ENCODE results near the gene GABARAP.

Gene GABARAP

DNA sequence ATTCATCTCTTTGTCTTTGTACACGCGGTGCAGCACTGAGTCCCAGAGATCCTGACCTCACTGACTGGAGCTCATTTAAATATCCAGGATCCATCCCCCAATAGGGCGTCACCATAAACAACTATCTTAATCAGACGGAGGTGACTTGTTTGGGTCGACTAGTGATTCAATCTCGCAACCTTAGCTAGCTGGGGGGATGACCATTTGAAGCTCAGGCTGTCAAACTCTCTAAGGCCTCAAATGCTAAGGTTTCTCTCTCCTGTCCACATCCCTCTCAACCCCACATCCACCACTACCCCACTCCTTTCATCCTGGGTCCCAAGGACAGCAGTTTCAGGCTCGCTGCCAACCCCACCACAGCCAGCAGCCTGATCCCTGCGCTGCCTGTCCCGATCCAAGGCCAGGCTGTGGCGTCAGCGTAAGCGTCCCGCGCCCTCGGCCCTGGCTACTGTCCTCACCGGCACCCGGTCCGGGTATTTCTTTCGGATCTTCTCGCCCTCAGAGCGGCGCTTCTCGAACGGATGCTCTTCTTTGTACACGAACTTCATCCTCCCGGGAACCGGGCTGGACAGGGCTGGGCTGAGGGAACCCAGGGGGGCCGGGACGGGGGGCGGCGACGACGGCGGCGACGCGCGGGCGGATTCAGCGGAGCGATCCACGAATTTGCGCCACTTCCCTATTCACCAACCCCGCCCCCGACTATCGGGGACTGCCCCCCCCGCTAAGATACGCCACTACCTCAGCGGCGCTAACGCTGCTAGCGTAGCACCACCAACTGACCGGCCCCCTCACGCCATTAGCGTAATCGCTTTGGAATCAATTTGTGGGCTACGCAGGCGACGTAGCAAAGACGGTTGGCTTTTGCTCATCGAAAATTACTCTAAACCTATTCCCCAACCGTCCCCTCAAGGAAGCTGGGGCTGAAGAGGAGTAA, at the start of gene GABARAP:
GABARAP (minus strand) TSS at position 667 of the 934 bp plus-strand sequence; CDS start at position 548, 119 bp downstream.
- DNase-seq (ENCODE audit: low read depth), result peak; percentile 88

DNA sequence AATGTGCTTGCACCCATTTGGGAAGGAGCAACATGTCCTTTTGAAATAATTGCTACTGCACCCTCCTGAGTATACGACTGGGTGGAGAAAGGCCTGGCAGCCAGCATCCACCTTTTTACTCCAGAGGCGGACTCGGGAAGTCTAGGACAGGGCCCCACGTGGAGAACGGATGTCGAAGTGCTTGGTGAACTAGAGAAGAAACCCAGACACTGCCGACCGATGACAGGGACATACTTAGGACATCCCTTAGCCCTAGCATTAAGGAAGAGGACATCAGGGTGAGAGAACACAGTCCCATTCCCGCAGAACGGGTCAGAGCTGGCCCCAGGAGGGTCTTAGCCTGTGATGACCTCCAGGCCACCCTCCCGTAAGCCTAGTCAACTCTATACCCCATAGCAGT, 48.4 kb upstream of the GABARAP start:
- DNase-seq (ENCODE audit: low read depth), result no peak

DNA sequence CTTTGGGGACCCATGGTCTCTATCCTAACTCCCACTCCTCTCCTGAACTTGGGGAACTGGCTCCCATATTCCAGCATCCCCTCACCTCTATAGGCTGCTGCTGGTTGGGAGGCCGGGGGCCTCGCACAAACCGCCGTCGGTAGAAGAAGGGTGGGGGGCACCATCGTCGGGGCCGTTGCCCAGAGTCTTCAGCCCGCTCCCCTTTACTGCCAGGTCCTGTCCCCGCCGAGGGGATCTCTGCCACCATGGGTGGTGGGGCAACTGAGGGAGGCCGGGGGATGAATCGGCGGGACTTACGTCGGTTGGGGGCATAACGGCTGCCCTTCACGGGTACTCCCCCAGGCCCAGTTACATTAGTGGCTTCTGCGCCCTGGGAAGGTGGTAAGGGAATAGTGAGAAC, 47.9 kb upstream of the GABARAP start:
- no peak for DNase-seq (ENCODE audit: low read depth)

DNA sequence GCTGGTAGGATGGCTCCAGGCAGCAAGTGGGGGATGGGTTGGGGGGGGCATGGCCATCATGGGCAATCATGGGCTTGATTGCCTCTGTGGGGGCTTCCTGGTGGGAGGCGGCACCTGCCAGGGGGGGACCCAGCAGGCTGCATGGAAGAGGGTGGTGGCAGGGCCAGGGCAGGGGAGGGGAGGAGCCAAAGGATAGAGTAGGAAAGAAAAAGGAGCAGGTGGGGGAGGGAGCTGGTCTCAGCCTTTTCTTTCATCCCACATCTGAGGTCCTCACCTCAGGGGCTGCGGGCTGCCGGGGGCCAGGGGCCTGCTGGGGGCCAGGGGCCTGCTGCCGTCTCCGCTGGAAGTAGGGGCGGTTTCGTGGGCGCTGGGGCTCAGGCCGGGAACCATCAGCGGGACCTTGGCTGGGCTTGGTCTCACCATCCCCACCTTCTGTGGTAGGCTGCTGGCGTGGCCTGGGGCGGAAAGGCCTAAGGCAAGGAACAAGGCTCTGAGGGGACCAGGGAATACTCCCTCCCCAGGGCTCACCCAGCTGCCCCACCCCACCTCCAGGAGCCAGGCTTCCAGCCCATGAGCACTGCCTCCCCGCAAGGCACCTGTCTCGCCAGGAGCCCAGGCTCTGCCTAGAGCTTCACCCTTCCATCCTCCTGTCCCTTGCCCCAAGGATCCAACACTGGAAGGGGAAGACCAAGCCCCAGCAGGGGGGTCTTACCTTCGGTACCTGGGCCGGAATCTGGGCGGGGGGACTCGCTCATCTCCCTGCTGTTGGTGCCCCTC, 47.2 kb upstream of the GABARAP start:
- no peak for DNase-seq (ENCODE audit: low read depth)

DNA sequence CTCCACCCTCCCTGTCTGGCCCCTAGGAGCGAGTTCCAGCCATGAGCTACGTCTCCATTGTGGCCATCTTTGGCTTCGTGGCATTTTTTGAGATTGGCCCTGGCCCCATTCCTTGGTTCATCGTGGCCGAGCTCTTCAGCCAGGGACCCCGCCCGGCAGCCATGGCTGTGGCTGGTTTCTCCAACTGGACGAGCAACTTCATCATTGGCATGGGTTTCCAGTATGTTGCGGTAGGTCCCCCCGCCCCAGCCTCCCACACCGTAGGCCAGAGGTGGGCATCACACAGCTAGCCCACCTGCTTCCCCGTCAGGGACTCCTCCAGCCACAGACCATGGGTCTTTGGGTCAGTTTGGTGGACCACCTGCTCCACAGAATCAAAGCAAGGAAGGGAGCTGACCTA, 43.4 kb upstream of the GABARAP start:
- DNase-seq (ENCODE audit: low read depth), result no peak

DNA sequence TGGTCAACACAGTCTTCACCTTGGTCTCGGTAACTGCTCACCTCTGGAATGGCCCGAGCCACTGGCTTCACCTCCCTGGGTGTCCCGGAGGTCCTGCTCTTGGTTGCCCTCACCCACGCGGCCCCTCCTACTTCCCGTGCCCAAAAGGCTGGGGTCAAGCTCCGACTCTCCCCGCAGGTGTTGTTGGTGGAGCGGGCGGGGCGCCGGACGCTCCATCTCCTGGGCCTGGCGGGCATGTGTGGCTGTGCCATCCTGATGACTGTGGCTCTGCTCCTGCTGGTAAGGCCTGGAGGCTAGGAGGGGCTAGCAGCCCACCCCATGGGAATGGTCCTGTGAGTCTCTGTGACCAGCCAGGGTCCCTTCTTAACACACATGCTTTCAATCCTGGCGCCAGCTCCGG, 42.7 kb upstream of the GABARAP start:
- no peak for DNase-seq (ENCODE audit: low read depth)

DNA sequence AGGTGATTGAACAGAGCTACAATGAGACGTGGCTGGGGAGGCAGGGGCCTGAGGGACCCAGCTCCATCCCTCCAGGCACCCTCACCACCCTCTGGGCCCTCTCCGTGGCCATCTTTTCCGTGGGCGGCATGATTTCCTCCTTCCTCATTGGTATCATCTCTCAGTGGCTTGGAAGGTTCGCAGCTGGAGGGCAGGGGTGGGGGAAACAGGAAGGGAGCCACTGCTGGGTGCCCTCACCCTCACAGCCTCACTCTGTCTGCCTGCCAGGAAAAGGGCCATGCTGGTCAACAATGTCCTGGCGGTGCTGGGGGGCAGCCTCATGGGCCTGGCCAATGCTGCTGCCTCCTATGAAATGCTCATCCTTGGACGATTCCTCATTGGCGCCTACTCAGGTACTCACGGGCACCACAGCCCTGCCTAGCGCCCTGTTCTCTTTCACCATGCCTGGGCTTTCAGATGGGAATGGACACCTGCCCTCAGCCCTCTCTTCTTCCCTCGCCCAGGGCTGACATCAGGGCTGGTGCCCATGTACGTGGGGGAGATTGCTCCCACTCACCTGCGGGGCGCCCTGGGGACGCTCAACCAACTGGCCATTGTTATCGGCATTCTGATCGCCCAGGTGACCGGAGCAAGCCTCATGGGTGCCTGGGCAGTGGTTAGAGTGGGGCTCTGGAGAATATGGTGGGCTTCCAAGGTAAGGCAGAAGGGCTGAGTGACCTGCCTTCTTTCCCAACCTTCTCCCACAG, 41.4 kb upstream of the GABARAP start:
- no peak for DNase-seq (ENCODE audit: low read depth)

DNA sequence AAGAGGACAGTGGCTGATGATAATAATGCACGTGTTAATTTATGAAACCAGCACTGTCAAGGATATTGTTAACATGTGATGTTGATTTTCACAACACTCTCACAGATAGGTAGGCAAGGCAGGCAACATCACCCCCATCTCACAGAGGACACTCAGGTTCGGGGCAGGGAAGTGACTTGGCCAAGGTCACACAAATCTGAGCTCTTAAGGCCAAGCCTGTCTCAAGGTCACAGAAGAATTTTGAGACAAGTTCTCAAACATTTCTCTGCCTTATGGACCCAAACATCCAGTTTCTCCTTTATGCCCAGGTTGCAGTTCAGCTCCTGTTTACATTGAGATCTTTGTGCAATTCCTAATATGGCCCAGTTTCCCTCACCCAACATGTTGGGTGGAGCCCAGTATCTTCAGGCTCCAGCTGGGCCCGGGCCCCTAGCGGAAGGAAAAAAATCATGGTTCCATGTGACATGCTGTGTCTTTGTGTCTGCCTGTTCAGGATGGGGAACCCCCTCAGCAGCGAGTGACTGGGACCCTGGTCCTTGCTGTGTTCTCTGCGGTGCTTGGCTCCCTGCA, 40.6 kb upstream of the GABARAP start:
- DNase-seq (ENCODE audit: low read depth), result no peak

DNA sequence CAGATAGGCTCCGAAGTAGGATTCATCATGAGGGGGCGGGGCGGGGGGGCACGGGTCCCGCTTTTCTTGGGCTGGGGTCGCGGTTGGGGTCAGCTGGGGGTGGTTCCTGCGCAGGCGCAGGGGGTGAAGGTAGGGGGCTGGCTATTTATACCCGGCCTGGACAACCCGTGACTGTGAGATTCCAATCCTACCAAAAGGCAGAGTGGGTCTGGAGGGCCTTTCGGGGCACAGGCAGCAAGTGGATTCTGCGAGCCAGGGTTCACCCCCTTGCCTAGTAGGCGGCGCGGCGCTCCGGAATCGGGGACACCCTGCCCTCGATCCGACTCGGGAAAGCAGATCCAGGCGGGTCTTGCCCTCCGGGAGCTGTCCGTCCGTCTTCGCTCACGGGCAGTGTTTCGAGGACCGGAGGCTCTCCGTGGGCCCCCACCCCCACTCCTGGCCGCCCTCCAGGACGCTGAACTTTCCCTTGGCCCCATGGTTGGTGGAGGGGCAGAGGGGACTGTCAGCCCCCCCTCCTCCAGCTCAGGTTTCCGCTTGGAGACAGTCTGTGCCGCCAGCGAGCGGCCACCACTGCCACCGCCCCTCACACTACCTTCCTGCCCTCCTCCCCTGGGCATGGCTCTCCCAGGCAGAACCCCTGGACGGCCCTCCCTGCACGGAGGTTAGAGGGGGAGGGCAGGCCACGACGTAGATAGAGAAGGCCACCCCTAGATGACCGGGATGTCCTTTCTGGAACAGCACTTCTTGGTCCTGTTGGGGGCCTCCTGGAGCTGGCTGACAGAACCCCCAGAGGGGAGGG, 39.9 kb upstream of the GABARAP start:
- no peak for DNase-seq (ENCODE audit: low read depth)

DNA sequence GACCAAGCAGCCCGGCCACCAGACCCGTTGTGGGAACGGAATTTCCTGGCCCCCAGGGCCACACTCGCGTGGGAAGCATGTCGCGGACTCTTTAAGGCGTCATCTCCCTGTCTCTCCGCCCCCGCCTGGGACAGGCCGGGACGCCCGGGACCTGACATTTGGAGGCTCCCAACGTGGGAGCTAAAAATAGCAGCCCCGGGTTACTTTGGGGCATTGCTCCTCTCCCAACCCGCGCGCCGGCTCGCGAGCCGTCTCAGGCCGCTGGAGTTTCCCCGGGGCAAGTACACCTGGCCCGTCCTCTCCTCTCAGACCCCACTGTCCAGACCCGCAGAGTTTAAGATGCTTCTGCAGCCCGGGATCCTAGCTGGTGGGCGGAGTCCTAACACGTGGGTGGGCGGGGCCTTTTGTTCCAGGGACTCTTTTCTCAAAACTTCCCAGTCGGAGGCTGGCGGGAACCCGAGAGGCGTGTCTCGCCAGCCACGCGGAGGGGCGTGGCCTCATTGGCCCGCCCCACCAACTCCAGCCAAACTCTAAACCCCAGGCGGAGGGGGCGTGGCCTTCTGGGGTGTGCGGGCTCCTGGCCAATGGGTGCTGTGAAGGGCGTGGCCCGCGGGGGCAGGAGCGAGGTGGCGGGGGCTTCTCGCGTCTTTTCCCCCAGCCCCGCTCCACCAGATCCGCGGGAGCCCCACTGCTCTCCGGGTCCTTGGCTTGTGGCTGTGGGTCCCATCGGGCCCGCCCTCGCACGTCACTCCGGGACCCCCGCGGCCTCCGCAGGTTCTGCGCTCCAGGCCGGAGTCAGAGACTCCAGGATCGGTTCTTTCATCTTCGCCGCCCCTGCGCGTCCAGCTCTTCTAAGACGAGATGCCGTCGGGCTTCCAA, 39.1 kb upstream of the GABARAP start, which contains the start of gene SLC2A4:
SLC2A4 (plus strand) TSS at position 645 of the 879 bp plus-strand sequence; CDS start at position 862, 217 bp downstream.
- DNase-seq (ENCODE audit: low read depth), result peak; percentile 73

DNA sequence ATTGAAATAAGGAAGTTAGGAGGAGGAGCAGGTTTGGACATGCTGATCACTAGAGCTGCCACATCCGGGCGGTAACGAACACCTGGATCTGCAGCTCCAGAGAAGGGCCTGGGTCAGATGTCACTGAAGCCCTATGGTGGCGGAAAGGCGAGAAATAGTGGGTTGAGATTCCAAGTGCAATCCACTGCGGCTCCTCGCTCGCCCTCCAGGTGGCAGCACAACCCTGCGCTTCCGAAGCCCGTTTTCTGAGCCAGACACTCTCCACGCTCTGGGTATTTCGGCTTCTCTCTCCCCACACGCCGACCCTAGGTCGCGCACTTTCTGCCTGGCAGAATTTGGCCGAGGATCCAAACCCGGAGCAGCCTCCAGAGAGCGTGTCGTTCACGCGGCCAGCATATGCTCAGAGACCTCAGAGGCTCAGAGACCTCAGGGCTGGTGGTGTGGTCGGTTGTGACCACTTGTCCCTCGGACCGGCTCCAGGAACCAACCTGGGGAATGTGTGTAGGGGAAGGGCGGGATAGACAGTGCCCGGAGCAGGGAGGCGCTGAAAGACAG, 38.3 kb upstream of the GABARAP start:
- DNase-seq (ENCODE audit: low read depth), result peak; percentile 72

DNA sequence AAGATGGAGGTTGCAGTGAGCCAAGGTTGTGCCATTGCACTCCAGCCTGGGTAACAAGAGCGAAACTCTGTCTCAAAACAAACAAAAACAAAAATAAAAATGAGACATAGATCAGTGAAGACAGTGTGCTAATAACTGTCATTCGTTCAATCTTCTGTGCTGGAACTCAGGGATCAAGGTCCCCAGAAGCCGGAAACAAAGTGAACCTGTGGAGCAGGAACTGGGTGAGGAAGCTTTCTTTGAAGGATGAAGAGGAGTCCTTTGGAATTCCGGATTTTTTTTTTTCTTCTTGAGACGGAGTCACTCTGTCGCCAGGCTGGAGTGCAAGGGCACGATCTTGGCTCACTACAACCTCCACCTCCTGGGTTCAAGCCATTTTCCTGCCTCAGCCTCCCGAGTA, 37.2 kb upstream of the GABARAP start:
- no peak for DNase-seq (ENCODE audit: low read depth)

DNA sequence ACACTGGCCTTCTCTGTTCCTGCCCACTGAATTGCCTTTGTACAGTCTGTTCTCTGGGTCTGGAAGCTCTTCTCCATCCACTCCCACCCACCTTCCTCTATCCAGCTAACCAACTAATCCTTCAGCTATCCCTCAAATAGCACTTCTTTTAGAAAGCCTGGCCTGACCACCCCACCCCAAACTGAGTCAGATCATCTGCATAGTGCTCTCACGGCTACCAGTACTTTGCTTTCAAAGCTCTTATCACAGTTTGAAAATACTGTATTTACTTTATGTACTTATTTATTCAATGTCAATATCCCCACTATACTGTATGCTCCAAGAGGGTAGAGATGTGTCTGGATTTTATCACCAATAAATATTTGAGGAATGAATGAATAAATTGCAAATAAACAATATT, 24.5 kb upstream of the GABARAP start:
- DNase-seq (ENCODE audit: low read depth), result no peak

DNA sequence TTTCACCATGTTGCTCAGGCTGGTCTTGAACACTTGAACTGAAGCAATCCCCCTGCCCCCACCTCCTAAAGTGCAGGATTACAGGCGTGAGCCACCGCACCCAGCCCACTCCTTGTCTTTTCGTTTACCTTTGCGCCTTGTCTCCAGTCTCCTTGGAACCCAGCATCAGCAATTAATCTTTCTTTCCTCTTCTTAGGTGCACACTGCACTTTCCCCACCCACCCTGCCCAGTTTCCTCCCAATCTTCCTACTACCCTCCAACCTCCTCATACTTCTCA, 21.5 kb upstream of the GABARAP start:
- DNase-seq (ENCODE audit: low read depth), result no peak

DNA sequence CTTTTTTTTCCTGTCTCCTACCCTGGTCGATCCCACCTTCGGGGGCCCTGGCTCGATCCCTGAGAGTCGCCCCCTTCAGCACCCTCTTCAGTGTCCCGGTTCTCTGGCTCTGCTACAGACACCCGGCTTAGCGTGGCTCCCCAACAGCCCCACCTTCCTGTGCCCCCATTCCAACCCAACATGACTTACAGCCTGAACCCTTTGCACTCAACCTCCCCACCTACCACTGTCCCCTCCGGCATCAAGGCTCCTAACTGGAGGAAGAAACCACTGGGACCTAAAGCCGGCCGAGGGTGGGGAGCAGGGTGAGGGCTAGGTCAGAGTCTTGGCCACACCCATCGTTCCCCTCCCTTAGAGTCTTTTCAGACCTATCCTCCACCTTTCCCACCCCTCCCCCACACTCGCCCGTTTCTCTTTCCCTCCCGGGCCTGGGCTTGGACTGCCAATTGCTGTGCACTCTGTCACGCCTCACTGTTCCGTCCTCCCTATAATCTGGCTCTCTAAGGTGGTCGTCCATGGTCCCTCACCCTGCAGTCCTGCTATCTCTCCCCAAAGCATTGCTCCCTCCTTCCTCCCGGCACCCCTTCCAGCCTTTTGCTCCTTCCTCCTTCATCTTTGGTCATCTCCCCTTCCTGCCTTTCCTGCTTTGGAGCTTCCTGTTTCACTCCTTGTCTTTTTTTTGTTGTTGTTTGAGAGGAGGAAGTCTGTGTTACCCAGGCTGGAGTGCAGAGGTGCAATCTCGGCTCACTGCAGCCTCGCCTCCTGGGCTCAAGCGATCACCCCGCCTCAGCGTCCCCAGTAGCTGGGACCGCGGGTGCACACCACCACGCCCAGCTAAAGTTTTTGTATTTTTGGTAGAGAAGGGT, 20.9 kb upstream of the GABARAP start:
- DNase-seq (ENCODE audit: low read depth), result no peak

DNA sequence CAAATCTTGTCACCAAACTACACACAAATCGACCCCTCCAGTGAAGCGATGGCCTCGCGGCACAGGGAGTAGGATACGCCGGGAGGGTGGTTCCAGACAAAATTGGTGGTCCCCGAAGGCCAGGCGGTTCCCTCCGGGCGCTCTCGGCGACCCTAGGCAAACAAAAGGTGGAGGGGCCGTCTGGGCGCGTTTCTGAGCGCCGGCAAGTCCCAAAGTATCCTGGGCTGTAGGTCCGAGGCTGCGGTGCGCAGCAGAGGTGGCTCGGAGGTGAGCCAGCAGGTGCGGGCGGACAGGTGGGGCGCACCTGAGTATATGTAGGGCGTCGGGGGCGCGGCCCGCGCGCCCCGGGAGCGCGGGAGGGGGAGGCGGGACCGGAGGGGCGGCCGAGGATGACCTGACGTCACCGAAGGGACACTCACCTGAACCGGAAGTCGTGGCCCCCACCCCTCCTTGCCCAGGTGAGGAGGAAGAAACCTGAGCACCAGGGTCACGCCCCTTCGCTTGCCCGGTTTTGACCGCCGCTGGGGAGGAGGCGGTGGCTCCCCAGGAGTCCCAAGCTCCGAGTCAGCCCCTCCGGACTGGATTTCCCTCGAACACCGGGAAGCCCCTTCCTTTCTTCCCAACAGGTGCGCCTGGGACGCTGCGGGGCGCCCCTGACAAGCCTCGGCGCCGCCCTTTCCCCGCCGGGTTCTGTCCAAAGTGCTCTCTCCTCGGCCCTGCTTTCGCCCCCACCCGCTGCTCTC, 20.1 kb upstream of the GABARAP start, which contains the start of gene CLDN7:
CLDN7 (minus strand) TSS at position 287 of the 743 bp plus-strand sequence. CDS start 435 bp downstream, outside the sequence.
- DNase-seq (ENCODE audit: low read depth), result no peak

DNA sequence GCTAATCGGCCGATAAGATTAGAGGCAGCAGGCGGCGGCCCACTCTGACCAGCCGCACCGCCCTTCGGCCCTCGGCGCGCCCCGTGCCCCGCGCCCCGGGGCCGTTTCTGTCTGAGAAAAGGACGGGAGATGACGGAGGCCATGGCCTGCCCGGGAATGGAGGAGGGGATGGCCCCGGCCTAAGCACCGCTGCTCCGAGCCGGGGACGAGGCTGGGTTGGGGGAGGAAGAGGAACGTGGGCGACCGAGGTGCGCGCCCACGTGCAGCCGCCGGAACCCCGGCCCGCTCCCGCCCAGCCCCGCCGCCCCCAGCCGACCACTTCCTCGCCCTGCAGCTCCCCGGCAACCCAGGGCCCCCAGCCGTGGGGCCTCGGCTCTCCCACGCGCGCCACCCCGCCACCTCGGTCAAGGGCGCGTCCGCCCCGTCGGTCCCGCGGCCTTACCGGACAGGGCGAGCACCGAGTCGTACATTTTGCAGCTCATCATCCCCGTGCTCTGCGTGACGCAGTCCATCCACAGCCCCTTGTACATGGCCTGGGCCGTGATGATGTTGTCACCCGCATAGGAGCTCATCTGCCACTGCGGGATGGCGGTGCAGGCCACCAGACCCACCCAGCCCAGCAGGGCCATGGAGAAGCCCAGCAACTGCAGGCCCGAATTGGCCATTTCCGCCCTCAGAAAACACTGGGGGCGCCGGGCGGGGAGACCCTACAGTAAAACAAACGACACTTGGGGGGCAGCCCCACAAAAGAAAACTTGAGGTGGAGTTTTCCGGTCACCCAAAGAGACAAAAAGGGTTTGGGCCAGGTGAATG, 19.3 kb upstream of the GABARAP start:
- DNase-seq (ENCODE audit: low read depth), result peak; percentile 38
